Neural progenitor cell (in vitro differentiated cells): ENCODE measurements around the gene GADD45GIP1. TPM values are rescaled to one million over a fixed set of nuclear protein-coding genes. Genes with fewer than 3 reads are reported as not detected.
A peak's percentile ranks its signal among the peaks of the same experiment; 100 is the strongest.

Experiments used
- DNase-seq: peaks from one replicate; pipeline ENCODE4 v3.0.0-alpha.2; 2016; ENCODE audit warnings: low spot score
- H2AFZ ChIP-seq: fragments of 200-600 bp; sonication (generic); replicated peaks from 2 replicates; pipeline ENCODE4 v1.6.1; 2016; ENCODE audit warnings: antibody characterized with exemption
- H3F3A ChIP-seq: fragments of 200-600 bp; sonication (generic); 2 replicates; pipeline ENCODE4 v1.6.1; 2016; ENCODE audit warnings: antibody characterized with exemption, low read depth
- H3K27ac ChIP-seq: fragments of 200-600 bp; sonication (generic); 2 replicates; pipeline ENCODE4 v1.5.1; 2016; ENCODE audit warnings: mild to moderate bottlenecking
- H3K27me3 ChIP-seq: fragments of 200-600 bp; sonication (generic); 2 replicates; pipeline ENCODE4 v1.6.1; 2016; ENCODE audit warnings: mild to moderate bottlenecking, moderate library complexity
- H3K36me3 ChIP-seq: fragments of 200-600 bp; sonication (generic); 2 replicates; pipeline ENCODE4 v1.5.1; 2016
- H3K4me1 ChIP-seq: fragments of 200-600 bp; sonication (generic); 2 replicates; pipeline ENCODE4 v1.6.1; 2016; ENCODE audit warnings: mixed run types
- H3K4me2 ChIP-seq: fragments of 200-600 bp; sonication (generic); 2 replicates; pipeline ENCODE4 v1.6.1; 2016
- H3K4me3 ChIP-seq: fragments of 200-600 bp; sonication (generic); 2 replicates; pipeline ENCODE4 v1.5.1; 2016
- H3K79me2 ChIP-seq: fragments of 200-600 bp; sonication (generic); 2 replicates; pipeline ENCODE4 v1.6.1; 2016; ENCODE audit warnings: low read depth
- H3K9ac ChIP-seq: fragments of 200-600 bp; sonication (generic); 2 replicates; pipeline ENCODE4 v1.6.1; 2016
- H3K9me3 ChIP-seq: fragments of 200-600 bp; sonication (generic); 2 replicates; pipeline ENCODE4 v1.5.1; 2016; ENCODE audit warnings: low read depth
- H4K20me1 ChIP-seq: fragments of 200-600 bp; sonication (generic); 2 replicates; pipeline ENCODE4 v1.6.1; 2016; ENCODE audit warnings: low read depth
- H3K27ac Mint-ChIP-seq: 3 replicates; pipeline ENCODE4 v1.8.0; 2021; ENCODE audit warnings: mixed read lengths
- H3K27me3 Mint-ChIP-seq: 2 replicates; pipeline ENCODE4 v1.8.0; 2022; ENCODE audit warnings: low read depth, mild to moderate bottlenecking, inconsistent platforms, moderate library complexity, mixed read lengths; ENCODE audit not compliant: insufficient read depth
- H3K36me3 Mint-ChIP-seq: 3 replicates; pipeline ENCODE4 v1.8.0; 2021; ENCODE audit warnings: mixed read lengths
- H3K4me1 Mint-ChIP-seq: 3 replicates; pipeline ENCODE4 v1.8.0; 2021; ENCODE audit warnings: mixed read lengths
- H3K4me3 Mint-ChIP-seq: 3 replicates; pipeline ENCODE4 v1.8.0; 2021; ENCODE audit warnings: mild to moderate bottlenecking, moderate library complexity, mixed read lengths
- H3K9me3 Mint-ChIP-seq: 3 replicates; pipeline ENCODE4 v1.8.0; 2020; ENCODE audit warnings: mixed read lengths
- CTCF ChIP-seq: fragments of 200-600 bp; sonication (generic); IDR thresholded peaks from 2 replicates; pipeline ENCODE4 v1.5.1; 2017; ENCODE audit warnings: antibody characterized with exemption, mild to moderate bottlenecking
- EZH2 ChIP-seq: fragments of 200-600 bp; sonication (generic); IDR thresholded peaks from 2 replicates; pipeline ENCODE4 v1.6.1; 2017; ENCODE audit warnings: antibody characterized with exemption, mild to moderate bottlenecking, moderate library complexity
- EZH2phosphoT487 ChIP-seq: fragments of 200-600 bp; sonication (generic); IDR thresholded peaks from 2 replicates; pipeline ENCODE4 v1.6.1; 2017; ENCODE audit warnings: antibody characterized with exemption
- total RNA-seq: library from RNA; depleted of rRNA; stranded (reverse); fragments of >200 nt; gene quantifications from 2 replicates; pipeline ENCODE4 v1.2.3, GENCODE V29; 2015; ENCODE audit warnings: low replicate concordance

The GADD45GIP1 gene
- total RNA-seq, 1 donor from 2014 or later = 17.1 TPM

- H3K27ac Mint-ChIP-seq = no peak overlapping the region
- H3K79me2 ChIP-seq = peaks cover 34% of the 10 kb centered on the region
Observed at GRCh38 chr19:12954612-12954962, 2.4 kb downstream of the GADD45GIP1 start.

GRCh38 chr19:12953799-12954611 is 3.0 kb downstream of the GADD45GIP1 start:
- no peak for TF ChIP-seq EZH2
- TF ChIP-seq CTCF = no peak
- TF ChIP-seq EZH2phosphoT487 = no peak
- Mint-ChIP-seq H3K9me3 (no peaks in the 10 kb centered on the region), H3K4me3 (no peak overlapping the region), H3K27me3 (peaks cover 8% of the 10 kb centered on the region), H3K36me3 (peaks cover 14% of the 10 kb centered on the region), H3K27ac (no peak overlapping the region), H3K4me1 (peaks cover 16% of the 10 kb centered on the region)
- H3K4me3 ChIP-seq = no peak overlapping the region
- H3K79me2 ChIP-seq = peaks cover 34% of the 10 kb centered on the region
- no peaks in the 10 kb centered on the region for H3K4me1 ChIP-seq
- H3K9me3 ChIP-seq = no peaks in the 10 kb centered on the region
- H3K27ac ChIP-seq = no peak overlapping the region
- H3K4me2 ChIP-seq = no peak overlapping the region
- H2AFZ ChIP-seq = no peak overlapping the region
- DNase-seq = no peak
- H3K27me3 ChIP-seq = no peaks in the 10 kb centered on the region
- H3K36me3 ChIP-seq = no peaks in the 10 kb centered on the region
- H4K20me1 ChIP-seq = peaks cover 15% of the 10 kb centered on the region
- no peak overlapping the region for H3K9ac ChIP-seq
- H3F3A ChIP-seq = peaks cover 59% of the 10 kb centered on the region

More at GRCh38 chr19:12954612-12954962, 2.4 kb downstream of the GADD45GIP1 start:
- peaks cover 14% of the 10 kb centered on the region for H3K36me3 Mint-ChIP-seq
- Histone ChIP-seq H3F3A (peaks cover 59% of the 10 kb centered on the region), H3K27ac (no peak overlapping the region), H3K4me3 (no peak overlapping the region), H3K9me3 (no peaks in the 10 kb centered on the region), H2AFZ (no peak overlapping the region), H3K4me1 (no peaks in the 10 kb centered on the region), H4K20me1 (peaks cover 15% of the 10 kb centered on the region), H3K36me3 (no peaks in the 10 kb centered on the region), H3K9ac (no peak overlapping the region), H3K27me3 (no peaks in the 10 kb centered on the region), H3K4me2 (no peak overlapping the region)
- H3K4me1 Mint-ChIP-seq = peaks cover 16% of the 10 kb centered on the region
- TF ChIP-seq EZH2 (no peak), EZH2phosphoT487 (no peak), CTCF (no peak)
- DNase-seq = no peak
- H3K9me3 Mint-ChIP-seq = no peaks in the 10 kb centered on the region
- peaks cover 8% of the 10 kb centered on the region for H3K27me3 Mint-ChIP-seq
- H3K4me3 Mint-ChIP-seq = peak overlapping the region; percentile 39

- H3F3A ChIP-seq = peaks cover 57% of the 10 kb centered on the region
Observed at GRCh38 chr19:12953138-12953798, 3.8 kb downstream of the GADD45GIP1 start.

More at GRCh38 chr19:12953138-12953798, 3.8 kb downstream of the GADD45GIP1 start:
- H3K27me3 ChIP-seq = no peaks in the 10 kb centered on the region
- Mint-ChIP-seq H3K36me3 (peaks cover 18% of the 10 kb centered on the region), H3K9me3 (no peaks in the 10 kb centered on the region), H3K4me3 (no peak overlapping the region), H3K27me3 (peaks cover 4% of the 10 kb centered on the region), H3K27ac (no peak overlapping the region), H3K4me1 (peaks cover 16% of the 10 kb centered on the region)
- no peak for DNase-seq
- no peak overlapping the region for H3K4me2 ChIP-seq
- no peak overlapping the region for H3K27ac ChIP-seq
- TF ChIP-seq CTCF = no peak
- TF ChIP-seq EZH2 = no peak
- TF ChIP-seq EZH2phosphoT487 = no peak
- peaks cover 36% of the 10 kb centered on the region for H3K79me2 ChIP-seq
- no peaks in the 10 kb centered on the region for H3K9me3 ChIP-seq
- H3K9ac ChIP-seq = no peak overlapping the region
- H2AFZ ChIP-seq = no peak overlapping the region
- no peak overlapping the region for H3K4me3 ChIP-seq
- peaks cover 15% of the 10 kb centered on the region for H4K20me1 ChIP-seq
- H3K4me1 ChIP-seq = no peaks in the 10 kb centered on the region
- H3K36me3 ChIP-seq = no peaks in the 10 kb centered on the region
